IMR-90 (cell line): ENCODE data around the gene RFX2. TPM values are rescaled to one million over a fixed set of nuclear protein-coding genes. Genes with fewer than 3 reads are reported as not detected.
A peak's percentile ranks its signal among the peaks of the same experiment; 100 is the strongest.

Experiments
- ATAC-seq: fragments of 200-7000 bp; cut with Tn5 transposase; 2 replicates; pipeline ENCODE4 v1.9.1; 2020; ENCODE audit warnings: low read depth, mild to moderate bottlenecking, moderate library complexity
- BruUV-seq: library from RNA; stranded (reverse); fragments of 400-500 nt; replicated peaks from 2 replicates; lab custom pipeline; 2021; lab: Mats Ljungman, UMichigan
- CTCF ChIA-PET: fragments of 300-600 bp; formaldehyde crosslinking; extraction: SDS; loops from one replicate; lab custom pipeline; 2021; ENCODE audit warnings: antibody characterized with exemption; lab: Yijun Ruan, JAX
- POLR2A ChIA-PET: fragments of 300-600 bp; sonication (Branson Sonifier 250); formaldehyde crosslinking; loops from one replicate; lab custom pipeline; 2022; ENCODE audit warnings: antibody characterized with exemption; ENCODE audit not compliant: unreplicated experiment; lab: Charles Lee
- DNase-seq: peaks from one replicate; pipeline ENCODE4 v3.0.0; 2013
- H2AFZ ChIP-seq: replicated peaks from 2 replicates; pipeline ENCODE3; 2013; ENCODE audit warnings: low read length, mild to moderate bottlenecking; ENCODE audit not compliant: poor library complexity
- H2AK5ac ChIP-seq: 2 replicates; pipeline ENCODE4 v1.6.1; 2013; ENCODE audit warnings: low read depth, low read length, inconsistent platforms
- H2AK9ac ChIP-seq: replicated peaks from 2 replicates; pipeline ENCODE3; 2013; ENCODE audit warnings: mild to moderate bottlenecking, low read depth, low read length, moderate library complexity; ENCODE audit not compliant: poor library complexity
- H2BK120ac ChIP-seq: 2 replicates; pipeline ENCODE4 v1.6.1; 2013; ENCODE audit warnings: low read depth, low read length, inconsistent platforms
- H2BK15ac ChIP-seq: 3 replicates; pipeline ENCODE4 v1.6.1; 2013; ENCODE audit warnings: low read depth, low read length, inconsistent platforms
- H2BK20ac ChIP-seq: 2 replicates; pipeline ENCODE4 v1.6.1; 2013; ENCODE audit warnings: low read depth, mild to moderate bottlenecking, inconsistent platforms, low read length, moderate library complexity
- H2BK5ac ChIP-seq: 2 replicates; pipeline ENCODE4 v1.6.1; 2013; ENCODE audit warnings: mild to moderate bottlenecking, low read depth, low read length, inconsistent platforms; ENCODE audit not compliant: poor library complexity, severe bottlenecking
- H3K14ac ChIP-seq: replicated peaks from 2 replicates; pipeline ENCODE4 v1.6.1; 2013; ENCODE audit warnings: low read depth, low read length, inconsistent platforms
- H3K18ac ChIP-seq: 2 replicates; pipeline ENCODE4 v1.6.1; 2013; ENCODE audit warnings: low read depth, low read length, control low read depth
- H3K23ac ChIP-seq: 2 replicates; pipeline ENCODE4 v1.6.1; 2013; ENCODE audit warnings: low read depth, low read length, inconsistent platforms
- H3K27ac ChIP-seq: 2 replicates; pipeline ENCODE4 v1.5.1; 2013; ENCODE audit warnings: mild to moderate bottlenecking, control low read depth, low read length; ENCODE audit not compliant: insufficient read depth
- H3K27me3 ChIP-seq: 2 replicates; pipeline ENCODE4 v1.6.1; 2013; ENCODE audit warnings: low read length; ENCODE audit not compliant: control insufficient read depth, insufficient read depth
- H3K36me3 ChIP-seq: 2 replicates; pipeline ENCODE4 v1.6.1; 2013; ENCODE audit warnings: low read length, mixed read lengths; ENCODE audit not compliant: control insufficient read depth, insufficient read depth
- H3K4ac ChIP-seq: 2 replicates; pipeline ENCODE4 v1.6.1; 2013; ENCODE audit warnings: low read depth, low read length, inconsistent platforms
- H3K4me1 ChIP-seq: 2 replicates; pipeline ENCODE4 v1.6.1; 2013; ENCODE audit warnings: low read length, mixed read lengths; ENCODE audit not compliant: control insufficient read depth, insufficient read depth
- H3K4me2 ChIP-seq: 2 replicates; pipeline ENCODE4 v1.6.1; 2013; ENCODE audit warnings: low read depth, mild to moderate bottlenecking, control low read depth, low read length, moderate library complexity
- H3K4me3 ChIP-seq: 2 replicates; pipeline ENCODE4 v1.5.1; 2013; ENCODE audit warnings: low read depth, mild to moderate bottlenecking, control low read depth, low read length, moderate library complexity; ENCODE audit not compliant: insufficient read depth
- H3K56ac ChIP-seq: 2 replicates; pipeline ENCODE4 v1.6.1; 2013; ENCODE audit warnings: low read length, inconsistent platforms; ENCODE audit not compliant: insufficient read depth; ENCODE audit errors: extremely low read depth
- H3K79me1 ChIP-seq, 2 experiments: 2 replicates each; pipeline ENCODE4 v1.6.1; 2013; ENCODE audit warnings: low read length in 2 of 2, inconsistent platforms in 1 of 2, low read depth in 1 of 2
- H3K9ac ChIP-seq: 2 replicates; pipeline ENCODE4 v1.6.1; 2013; ENCODE audit warnings: low read depth, low read length, control low read depth
- H3K9me1 ChIP-seq: 2 replicates; pipeline ENCODE4 v1.6.1; 2013; ENCODE audit warnings: low read length, inconsistent platforms; ENCODE audit not compliant: insufficient read depth
- H3K9me3 ChIP-seq: 2 replicates; pipeline ENCODE4 v1.6.1; 2013; ENCODE audit warnings: low read length; ENCODE audit not compliant: control insufficient read depth, insufficient read depth
- H4K20me1 ChIP-seq: 2 replicates; pipeline ENCODE4 v1.6.1; 2013; ENCODE audit warnings: low read length, inconsistent platforms; ENCODE audit not compliant: insufficient read depth
- H4K5ac ChIP-seq: 2 replicates; pipeline ENCODE4 v1.6.1; 2013; ENCODE audit warnings: mild to moderate bottlenecking, low read depth, low read length, control low read depth
- H4K8ac ChIP-seq, 2 experiments: 2 replicates each; pipeline ENCODE4 v1.6.1; 2013; ENCODE audit warnings: low read depth in 2 of 2, low read length in 2 of 2, control low read depth in 1 of 2, inconsistent platforms in 1 of 2
- H4K91ac ChIP-seq: 2 replicates; pipeline ENCODE4 v1.6.1; 2013; ENCODE audit warnings: low read depth, low read length, inconsistent platforms; ENCODE audit not compliant: insufficient read depth
- BHLHE40 ChIP-seq: fragments of 150-350 bp; IDR thresholded peaks from 2 replicates; pipeline ENCODE4 v1.6.1; 2016; ENCODE audit warnings: mild to moderate bottlenecking, low read depth, low read length
- CEBPB ChIP-seq: IDR thresholded peaks from 2 replicates; pipeline ENCODE4 v1.6.1; 2012; ENCODE audit warnings: low read depth, low read length, improper control_type of control experiment
- CTCF ChIP-seq: conservative IDR thresholded peaks from 2 replicates; pipeline ENCODE4 v1.5.1; 2012; ENCODE audit warnings: mild to moderate bottlenecking, low read depth, low read length, improper control_type of control experiment
- ELK1 ChIP-seq: fragments of 150-350 bp; IDR thresholded peaks from 2 replicates; pipeline ENCODE4 v1.6.1; 2016; ENCODE audit warnings: low read depth, mild to moderate bottlenecking, low read length, moderate library complexity, borderline replicate concordance
- FOS ChIP-seq: fragments of 150-350 bp; IDR thresholded peaks from 2 replicates; pipeline ENCODE4 v1.6.1; 2016; ENCODE audit warnings: low read depth, low read length
- MAZ ChIP-seq: IDR thresholded peaks from 2 replicates; pipeline ENCODE4 v1.6.1; 2012; ENCODE audit warnings: low read depth, mild to moderate bottlenecking, low read length, improper control_type of control experiment, moderate library complexity, borderline replicate concordance
- MXI1 ChIP-seq: IDR thresholded peaks from 2 replicates; pipeline ENCODE4 v1.6.1; 2012; ENCODE audit warnings: low read depth, mild to moderate bottlenecking, low read length, moderate library complexity, borderline replicate concordance
- NFE2L2 ChIP-seq: fragments of 150-350 bp; IDR thresholded peaks from 2 replicates; pipeline ENCODE4 v1.6.1; 2016; ENCODE audit warnings: low read depth, mild to moderate bottlenecking, low read length
- POLR2A ChIP-seq: IDR thresholded peaks from 2 replicates; pipeline ENCODE4 v1.6.1; 2012; ENCODE audit warnings: mild to moderate bottlenecking, low read depth, low read length
- RAD21 ChIP-seq: IDR thresholded peaks from 2 replicates; pipeline ENCODE4 v1.6.1; 2012; ENCODE audit warnings: low read length, improper control_type of control experiment
- RCOR1 ChIP-seq: IDR thresholded peaks from 2 replicates; pipeline ENCODE4 v1.6.1; 2012; ENCODE audit warnings: mild to moderate bottlenecking, low read length, improper control_type of control experiment; ENCODE audit not compliant: insufficient replicate concordance
- RFX5 ChIP-seq: IDR thresholded peaks from 2 replicates; pipeline ENCODE4 v1.8.0; 2012; ENCODE audit warnings: low read depth, mild to moderate bottlenecking, low read length, moderate library complexity
- USF2 ChIP-seq: fragments of 150-350 bp; IDR thresholded peaks from 2 replicates; pipeline ENCODE4 v1.6.1; 2017; ENCODE audit warnings: mild to moderate bottlenecking, antibody characterized with exemption, low read length, low read depth
- WGBS, 2 experiments: methylation state at CpG; one replicate each; pipeline versions ENCODE4 v1.1.5 to v1.1.7; 2013; ENCODE audit warnings: missing lambda C conversion rate in 2 of 2; ENCODE audit not compliant: insufficient read length in 1 of 2; ENCODE audit errors: extremely low coverage in 2 of 2; 5-methylcytosine and 5-hydroxymethylcytosine counted together
- dilution Hi-C: fragments of 300-500 bp; cut with HindIII; formaldehyde crosslinking; loops from one replicate; pipeline ENCODE4 v1.14.3; 2018; ENCODE audit warnings: low sequenced_read_pairs; ENCODE audit not compliant: unreplicated experiment
- in situ Hi-C: fragments of 300-500 bp; cut with MboI; formaldehyde crosslinking; loops from 3 replicates; pipeline ENCODE4 v1.14.3; 2019; ENCODE audit warnings: low sequenced_read_pairs, inconsistent platforms, mixed read lengths
- intact Hi-C: fragments of 100-400 bp; cut with micrococcal nuclease; formaldehyde crosslinking; loops from 2 replicates; pipeline ENCODE4 v1.10.0; 2022
- polyA plus RNA-seq, 3 experiments: library from polyadenylated mRNA; depleted of rRNA; stranded (reverse); fragments of >200 nt; gene quantifications; 2 replicates each; pipeline ENCODE4 v1.2.3, GENCODE V29; 2012; ENCODE audit warnings: low replicate concordance in 1 of 3
- total RNA-seq: library from RNA; depleted of rRNA; stranded (reverse); fragments of >200 nt; gene quantifications from 2 replicates; pipeline ENCODE4 v1.2.3, GENCODE V29; 2012

Gene RFX2
- total and polyA plus RNA-seq, 2 of the 4 experiments (the other 2 are of a cell fraction): 2.2 to 4.9 TPM

GRCh38 chr19:5966941-5967340, 143.4 kb downstream of the RFX2 start:
- Histone ChIP-seq H3K4me3 (no peak overlapping the region), H4K5ac (peak overlapping the region; percentile 83), H3K9me1 (peaks cover 56% of the 10 kb centered on the region), H2BK120ac (peak overlapping the region; percentile 75), H3K56ac (peak overlapping the region; percentile 53), H2AK9ac (no peak overlapping the region), H2BK20ac (peak overlapping the region; percentile 81), H4K20me1 (peaks cover 93% of the 10 kb centered on the region), H3K9ac (peak overlapping the region; percentile 84), H2AK5ac (peak overlapping the region; percentile 84), H3K4ac (peak overlapping the region; percentile 82), H3K27ac (peak overlapping the region; percentile 99), H3K36me3 (peaks cover 7% of the 10 kb centered on the region; the same call in 1 of the 2 replicates), H4K8ac (peak overlapping the region; percentile 5 to 81), H3K14ac (peak overlapping the region; percentile 87), H3K79me1 (peaks cover 25 to 93% of the 10 kb centered on the region in 2 experiments), H3K9me3 (no peaks in the 10 kb centered on the region), H2BK5ac (peak overlapping the region; percentile 73), H3K27me3 (no peaks in the 10 kb centered on the region), H4K91ac (peak overlapping the region; percentile 86), H3K18ac (peak overlapping the region; percentile 88), H2BK15ac (peak overlapping the region; percentile 76; the same call in 2 of the 3 replicates), H3K4me2 (peak overlapping the region; percentile 38), H2AFZ (no peak overlapping the region), H3K23ac (peak overlapping the region; percentile 97), H3K4me1 (peaks cover 49% of the 10 kb centered on the region)
- no peak for ATAC-seq
- in situ Hi-C loops: no loop called here
- ChIA-PET POLR2A (no interaction called here), CTCF (interaction anchor here (0.6 to 1.4 kb wide), 4 partner anchors 31 to 163 kb away, joined by 3 to 11 read pairs (median 4); no protein-coding TSS in a partner anchor)
- TF ChIP-seq CEBPB (no peak), POLR2A (no peak), MXI1 (no peak), FOS (no peak), CTCF (no peak), ELK1 (no peak), NFE2L2 (no peak), BHLHE40 (no peak), MAZ (no peak), RFX5 (no peak), RAD21 (no peak), RCOR1 (no peak), USF2 (no peak)
- intact Hi-C loops: loop anchor here (10.0 kb wide), 1 partner anchor 162 kb away; the partner anchor contains the start of gene NRTN
- dilution Hi-C loops: no loop called here
- DNase-seq: no peak
- no TSS peak for BruUV-seq
- WGBS, 2 experiments: no CpG with 5 or more reads among the region's 9 CpGs
